Breast epithelium (tissue), 3 donors: ENCODE data around the gene RSPH3.
"Not testable (repeated sequence)": the region's sequence is repeated elsewhere in the genome, so short reads cannot be mapped to it uniquely, and the experiment has no call there.

ENCODE experiments used
- CTCF ChIP-seq, 3 donors: fragments of 450-650 bp; IDR thresholded peaks; one replicate each; pipeline ENCODE4 v1.5.1; 2016 to 2017; ENCODE audit warnings: antibody characterized with exemption in 3 of 3, mild to moderate bottlenecking in 3 of 3, moderate library complexity in 3 of 3
- POLR2AphosphoS5 ChIP-seq, 3 donors: sonication (generic); formaldehyde crosslinking; IDR thresholded peaks; one replicate each; pipeline ENCODE4 v1.6.1; 2017; ENCODE audit warnings: antibody characterized with exemption in 3 of 3

DNA sequence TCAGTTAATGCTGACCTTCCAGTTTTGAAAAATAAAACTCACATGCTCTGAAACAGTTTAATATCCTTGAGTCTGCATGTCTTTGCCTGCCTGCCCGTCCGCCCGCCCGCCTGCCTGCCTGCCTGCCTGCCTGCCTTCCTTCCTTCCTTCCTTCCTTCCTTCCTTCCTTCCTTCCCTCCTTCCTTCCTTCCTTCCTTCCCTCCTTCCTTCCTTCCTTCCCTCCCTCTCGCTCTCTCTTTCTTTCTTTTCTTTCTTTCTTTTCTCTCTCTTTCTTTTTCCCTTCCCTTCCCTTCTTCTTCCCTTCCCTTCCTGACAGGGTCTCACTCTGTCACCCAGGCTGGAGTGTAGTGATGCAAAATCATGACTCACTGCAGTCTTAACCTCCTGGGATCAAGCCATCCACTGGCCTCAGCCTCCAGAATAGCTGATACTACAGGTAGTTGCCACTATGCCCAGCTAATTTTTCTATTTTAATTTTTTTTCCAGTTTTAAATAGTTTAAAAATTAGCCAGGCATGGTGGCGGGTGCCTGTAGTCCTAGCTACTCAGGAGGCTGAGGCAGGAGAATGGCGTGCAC, 10.1 kb upstream of the RSPH3 start:
- not testable (repeated sequence) for TF ChIP-seq CTCF, POLR2AphosphoS5 (IDR thresholded peaks at IDR 0.05)
